ENCODE results near the gene DSTYK. TPM values are rescaled to one million over a fixed set of nuclear protein-coding genes. Genes with fewer than 3 reads are reported as not detected.

The DSTYK gene
- total and polyA plus RNA-seq, 9 donors, result 8.8 to 20.0 (median 18.0) TPM

GRCh38 chr1:205171369-205171768 lies 40.1 kb downstream of the DSTYK start:
- 90 to 91% (median 91%) methylated on average over 5 of the region's 5 CpGs for WGBS, 3 donors
- TF ChIP-seq EP300 (IDR thresholded peaks at IDR 0.05), result no peak
- no peak for TF ChIP-seq POLR2A (IDR thresholded peaks at IDR 0.05)
- TF ChIP-seq CTCF (IDR thresholded peaks at IDR 0.05), result no peak
- H3K9me3 ChIP-seq, result no peaks in the 10 kb centered on the region
- H3K4me3 ChIP-seq, result no peak overlapping the region
- DNase-seq, result no peak
- no peaks in the 10 kb centered on the region for H3K27me3 ChIP-seq
- peaks cover 4% of the 10 kb centered on the region for H3K4me1 ChIP-seq (ENCODE audit: insufficient read depth)
- H3K36me3 ChIP-seq, result no peaks in the 10 kb centered on the region
- no peak overlapping the region for H3K27ac ChIP-seq
- intact Hi-C loops (cut with DNase I), result no loop called here

- H3K27me3 ChIP-seq, result no peaks in the 10 kb centered on the region
- peaks cover 4% of the 10 kb centered on the region for H3K4me1 ChIP-seq (ENCODE audit: insufficient read depth)
- no peaks in the 10 kb centered on the region for H3K9me3 ChIP-seq
- intact Hi-C loops (cut with DNase I), result no loop called here
- no peak overlapping the region for H3K4me3 ChIP-seq
- no peak for DNase-seq
- H3K36me3 ChIP-seq, result no peaks in the 10 kb centered on the region
- TF ChIP-seq CTCF (IDR thresholded peaks at IDR 0.05) (no peak), POLR2A (IDR thresholded peaks at IDR 0.05) (no peak), EP300 (IDR thresholded peaks at IDR 0.05) (no peak)
- WGBS, 3 donors, result 84 to 96% (median 89%) methylated on average over 9 of the region's 9 CpGs
- no peak overlapping the region for H3K27ac ChIP-seq
Measured at GRCh38 chr1:205170532-205171269, 40.8 kb downstream of the DSTYK start.

GRCh38 chr1:205169248-205169647 lies 42.3 kb downstream of the DSTYK start:
- TF ChIP-seq POLR2A (IDR thresholded peaks at IDR 0.05) (no peak), CTCF (IDR thresholded peaks at IDR 0.05) (no peak), EP300 (IDR thresholded peaks at IDR 0.05) (no peak)
- no peaks in the 10 kb centered on the region for H3K27me3 ChIP-seq
- H3K27ac ChIP-seq, result no peak overlapping the region
- no peaks in the 10 kb centered on the region for H3K9me3 ChIP-seq
- intact Hi-C loops (cut with DNase I), result no loop called here
- no peaks in the 10 kb centered on the region for H3K36me3 ChIP-seq
- no peak overlapping the region for H3K4me3 ChIP-seq
- no peaks in the 10 kb centered on the region for H3K4me1 ChIP-seq (ENCODE audit: insufficient read depth)
- 90% methylated on average over 10 of the region's 10 CpGs for WGBS, 3 donors
- no peak for DNase-seq

- no peaks in the 10 kb centered on the region for H3K36me3 ChIP-seq
- TF ChIP-seq CTCF (IDR thresholded peaks at IDR 0.05), result no peak
- TF ChIP-seq POLR2A (IDR thresholded peaks at IDR 0.05), result no peak
- TF ChIP-seq EP300 (IDR thresholded peaks at IDR 0.05), result no peak
- WGBS, 3 donors, result 75 to 81% (median 78%) methylated on average over 1 of the region's 1 CpG
- no peak overlapping the region for H3K4me3 ChIP-seq
- H3K27ac ChIP-seq, result no peak overlapping the region
- H3K9me3 ChIP-seq, result no peaks in the 10 kb centered on the region
- H3K27me3 ChIP-seq, result no peaks in the 10 kb centered on the region
- no peaks in the 10 kb centered on the region for H3K4me1 ChIP-seq (ENCODE audit: insufficient read depth)
- intact Hi-C loops (cut with DNase I), result no loop called here
- DNase-seq, result no peak
Measured at GRCh38 chr1:205168291-205168690, 43.2 kb downstream of the DSTYK start.
